ENCODE data around the gene LDLRAD3. TPM values are rescaled to one million over a fixed set of nuclear protein-coding genes. Genes with fewer than 3 reads are reported as not detected.
"Not testable (repeated sequence)": the region's sequence is repeated elsewhere in the genome, so short reads cannot be mapped to it uniquely, and the experiment has no call there.

The LDLRAD3 gene
- total and polyA plus RNA-seq, 12 donors: 0.87 to 5.1 (median 1.7) TPM

DNA sequence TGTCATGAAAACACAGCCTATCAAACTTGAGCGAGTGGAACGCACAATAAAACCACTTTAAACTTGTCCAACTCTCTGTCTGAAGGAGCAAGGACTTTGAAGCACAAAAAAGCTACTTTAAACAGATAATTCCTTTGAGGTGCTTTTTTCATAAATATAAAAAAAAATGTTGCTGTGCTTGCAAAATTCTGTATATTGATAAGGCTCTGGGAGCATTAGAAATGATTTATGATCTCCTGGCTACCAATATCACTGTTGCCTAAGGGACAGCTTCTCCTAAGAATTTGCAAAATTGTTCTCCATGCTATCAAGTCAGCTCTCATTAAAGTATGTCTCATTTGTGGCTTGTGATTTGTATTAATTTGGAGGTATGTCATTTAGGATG lies 37.6 kb upstream of the LDLRAD3 start:
- H3K27me3 ChIP-seq: no peaks in the 10 kb centered on the region
- no peak for DNase-seq
- H3K27ac ChIP-seq: no peak overlapping the region
- WGBS, 2 donors: 64 to 74% methylated on average over 2 of the region's 2 CpGs
- H3K9me3 ChIP-seq: peaks cover 0 to 22% (median 15%) of the 10 kb centered on the region in 11 donors
- H3K4me3 ChIP-seq: no peak overlapping the region
- intact Hi-C loops (cut with DNase I): loop anchor here in 1 of 10 donors (10.0 kb wide), 1 partner anchor 61 kb away; no protein-coding TSS in a partner anchor
- no peak for ATAC-seq
- H3K4me1 ChIP-seq: peaks cover 0 to 24% (median 0%) of the 10 kb centered on the region in 9 donors
- TF ChIP-seq, protein P1, sequence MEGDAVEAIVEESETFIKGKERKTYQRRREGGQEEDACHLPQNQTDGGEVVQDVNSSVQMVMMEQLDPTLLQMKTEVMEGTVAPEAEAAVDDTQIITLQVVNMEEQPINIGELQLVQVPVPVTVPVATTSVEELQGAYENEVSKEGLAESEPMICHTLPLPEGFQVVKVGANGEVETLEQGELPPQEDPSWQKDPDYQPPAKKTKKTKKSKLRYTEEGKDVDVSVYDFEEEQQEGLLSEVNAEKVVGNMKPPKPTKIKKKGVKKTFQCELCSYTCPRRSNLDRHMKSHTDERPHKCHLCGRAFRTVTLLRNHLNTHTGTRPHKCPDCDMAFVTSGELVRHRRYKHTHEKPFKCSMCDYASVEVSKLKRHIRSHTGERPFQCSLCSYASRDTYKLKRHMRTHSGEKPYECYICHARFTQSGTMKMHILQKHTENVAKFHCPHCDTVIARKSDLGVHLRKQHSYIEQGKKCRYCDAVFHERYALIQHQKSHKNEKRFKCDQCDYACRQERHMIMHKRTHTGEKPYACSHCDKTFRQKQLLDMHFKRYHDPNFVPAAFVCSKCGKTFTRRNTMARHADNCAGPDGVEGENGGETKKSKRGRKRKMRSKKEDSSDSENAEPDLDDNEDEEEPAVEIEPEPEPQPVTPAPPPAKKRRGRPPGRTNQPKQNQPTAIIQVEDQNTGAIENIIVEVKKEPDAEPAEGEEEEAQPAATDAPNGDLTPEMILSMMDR (IDR thresholded peaks at IDR 0.05): no peak
- H3K36me3 ChIP-seq: no peaks in the 10 kb centered on the region

DNA sequence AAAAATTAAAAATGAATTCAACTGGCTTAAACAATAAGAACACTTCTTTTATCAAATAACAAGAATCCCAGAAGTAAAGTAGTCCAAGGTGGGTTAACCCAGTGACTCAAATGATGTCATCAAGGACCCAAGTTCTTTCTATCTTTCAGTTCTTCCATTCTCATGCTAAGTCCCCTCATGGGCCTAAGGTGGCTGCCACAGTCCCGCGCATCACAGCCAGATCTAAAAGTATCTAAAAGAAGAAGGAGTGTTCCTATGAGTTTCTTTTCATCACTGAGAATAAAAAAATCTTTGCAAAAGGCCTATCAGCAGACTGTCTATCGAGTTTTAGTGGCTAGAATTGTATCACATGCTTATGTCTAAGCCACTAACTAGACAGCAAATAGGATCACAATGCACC lies 37.2 kb upstream of the LDLRAD3 start:
- DNase-seq (no peak), ATAC-seq (no peak)
- Histone ChIP-seq H3K4me1 (peaks cover 0 to 28% (median 0%) of the 10 kb centered on the region in 9 donors), H3K27ac (no peak overlapping the region), H3K9me3 (peaks cover 0 to 18% (median 15%) of the 10 kb centered on the region in 11 donors), H3K27me3 (no peaks in the 10 kb centered on the region), H3K36me3 (no peaks in the 10 kb centered on the region), H3K4me3 (no peak overlapping the region)
- TF ChIP-seq, protein P1 (IDR thresholded peaks at IDR 0.05): no peak
- intact Hi-C loops (cut with DNase I): loop anchor here in 1 of 10 donors (10.0 kb wide), 1 partner anchor 62 kb away; no protein-coding TSS in a partner anchor
- 66 to 97% methylated on average over 3 of the region's 3 CpGs for WGBS, 2 donors

DNA sequence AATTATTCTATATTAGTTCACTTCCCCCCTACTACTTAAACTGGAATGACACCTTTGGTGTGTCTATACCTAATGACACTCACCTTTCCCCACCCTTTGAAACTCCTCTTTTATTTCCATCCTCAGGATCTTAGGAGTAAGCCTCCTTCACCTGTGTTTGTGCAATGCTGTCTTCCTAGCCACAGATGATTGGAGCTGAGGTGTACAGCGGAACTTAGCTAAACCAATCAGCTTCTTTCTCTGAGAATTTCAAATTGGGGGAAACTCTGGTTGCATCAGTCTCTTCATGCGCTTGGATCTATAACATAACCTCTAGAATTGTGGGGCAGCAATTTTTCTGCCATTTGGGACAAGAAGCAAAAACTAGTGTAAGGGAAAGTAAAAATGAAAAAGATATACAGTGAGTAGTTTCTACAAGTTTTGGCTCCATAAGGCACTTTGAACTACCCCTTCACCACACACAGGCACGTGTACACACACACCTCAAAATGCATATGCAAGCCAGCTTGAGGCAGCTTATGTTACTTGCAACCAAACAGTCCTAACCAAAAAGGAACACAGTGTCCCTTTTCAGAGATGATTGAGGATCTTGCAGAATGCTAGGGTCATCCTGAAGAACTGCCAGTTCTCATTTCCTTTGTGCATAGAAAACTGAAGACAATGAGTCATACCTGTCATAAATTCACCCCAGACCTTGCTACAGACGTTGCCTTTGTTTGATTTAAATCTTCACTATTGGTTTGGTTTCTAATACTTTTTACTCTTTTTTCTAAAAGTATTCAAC lies 36.0 kb upstream of the LDLRAD3 start:
- DNase-seq (no peak), ATAC-seq (peak in 2 of 8 donors; percentile 63 to 68)
- Histone ChIP-seq H3K27me3 (no peaks in the 10 kb centered on the region), H3K9me3 (peaks cover 0 to 7% (median 4%) of the 10 kb centered on the region in 11 donors), H3K4me1 (peaks cover 0 to 28% (median 0%) of the 10 kb centered on the region in 9 donors), H3K4me3 (no peak overlapping the region), H3K27ac (no peak overlapping the region), H3K36me3 (no peaks in the 10 kb centered on the region)
- WGBS, 2 donors: 39 to 72% methylated on average over 4 of the region's 4 CpGs
- intact Hi-C loops (cut with DNase I): loop anchor here in 1 of 10 donors (10.0 kb wide), 1 partner anchor 63 kb away; no protein-coding TSS in a partner anchor
- TF ChIP-seq, protein P1 (IDR thresholded peaks at IDR 0.05): no peak

DNA sequence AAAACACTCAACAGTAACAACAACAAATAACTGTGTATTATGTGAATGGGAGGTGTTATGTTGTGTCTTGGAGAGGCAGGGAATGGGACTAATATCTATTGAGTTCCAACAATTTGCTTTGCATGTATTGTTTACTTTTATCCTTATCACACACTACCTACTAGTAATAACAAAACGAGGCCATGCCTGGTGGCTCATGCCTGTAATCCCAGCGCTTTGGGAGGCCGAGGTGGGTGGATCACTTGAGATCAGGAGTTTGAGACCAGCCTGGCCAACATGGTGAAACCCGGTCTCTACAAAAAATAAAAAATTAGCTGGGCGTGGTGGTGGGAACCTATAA lies 35.5 kb upstream of the LDLRAD3 start:
- intact Hi-C loops (cut with DNase I): loop anchor here in 1 of 10 donors (10.0 kb wide), 1 partner anchor 64 kb away; no protein-coding TSS in a partner anchor
- 80 to 91% methylated on average over 5 of the region's 5 CpGs for WGBS, 2 donors

More for the DNA sequence above, 35.5 kb upstream of the LDLRAD3 start:
- not testable (repeated sequence) for H3K9me3 ChIP-seq, DNase-seq, H3K27me3 ChIP-seq, ATAC-seq, H3K4me3 ChIP-seq, H3K36me3 ChIP-seq, H3K27ac ChIP-seq
- peaks cover 0 to 28% (median 0%) of the 10 kb centered on the region in 9 donors for H3K4me1 ChIP-seq
